Left ventricle myocardium inferior (tissue), 1 donor: ENCODE results near the gene CELF2. TPM values are rescaled to one million over a fixed set of nuclear protein-coding genes. Genes with fewer than 3 reads are reported as not detected.

ENCODE experiments used
- DNase-seq: peaks from one replicate; pipeline ENCODE4 v3.0.0-alpha.2; 2020
- H3K27ac ChIP-seq: fragments of 200-600 bp; replicated peaks from 2 replicates; pipeline ENCODE4 v1.8.0; 2021
- H3K27me3 ChIP-seq: fragments of 200-600 bp; 2 replicates; pipeline ENCODE4 v1.8.0; 2021; ENCODE audit warnings: low read depth
- H3K36me3 ChIP-seq: fragments of 200-600 bp; 2 replicates; pipeline ENCODE4 v1.8.0; 2021
- H3K4me1 ChIP-seq: fragments of 200-600 bp; 2 replicates; pipeline ENCODE4 v1.8.0; 2021
- H3K4me3 ChIP-seq: fragments of 200-600 bp; 2 replicates; pipeline ENCODE4 v1.8.0; 2021; ENCODE audit warnings: mild to moderate bottlenecking, moderate library complexity
- H3K9me3 ChIP-seq: fragments of 200-600 bp; replicated peaks from 2 replicates; pipeline ENCODE4 v1.8.0; 2021
- intact Hi-C: fragments of 100-400 bp; cut with micrococcal nuclease; formaldehyde crosslinking; loops from one replicate; pipeline ENCODE4 v1.11.0; 2022
- total RNA-seq: library from RNA; stranded (reverse); fragmentation: NEBNext Ultra II Directional; extraction: Animal tissue kit (Norgen Biotek cat#: 25700); gene quantifications from one replicate; pipeline ENCODE4 v1.2.1, GENCODE V29; 2021
- TF ChIP-seq, protein P1 (sequence below): fragments of 200-600 bp; IDR thresholded peaks from 2 replicates; pipeline ENCODE4 v1.8.0; 2021; ENCODE audit warnings: antibody characterized with exemption, mild to moderate bottlenecking, borderline replicate concordance
- donor health status: DM: no; HTN: yes; CAD: no; lungs with severe emphysema.

CELF2 gene
- total RNA-seq, 1 donor from 2014 or later, result 74.9 TPM

DNA sequence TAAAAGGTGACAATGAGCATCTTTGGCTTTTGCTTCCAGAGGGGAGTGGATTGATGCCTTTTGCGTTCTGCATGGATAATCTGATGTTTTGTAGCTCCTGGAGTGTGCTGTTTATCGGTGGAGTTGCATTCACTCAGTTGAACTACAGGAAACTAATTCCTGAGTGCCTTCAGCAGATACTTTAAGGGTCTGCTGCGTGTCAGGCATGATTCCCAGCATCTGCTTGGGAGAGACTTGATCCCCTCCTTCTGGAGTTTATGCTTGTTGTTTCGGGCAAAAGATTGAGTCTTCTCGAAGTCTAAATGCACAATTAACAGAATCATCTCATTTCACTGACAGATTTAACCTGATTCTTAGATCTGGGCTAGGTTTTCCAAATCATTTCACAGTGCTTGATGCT, 46.2 kb downstream of the CELF2 start:
- intact Hi-C loops, result no loop called here

DNA sequence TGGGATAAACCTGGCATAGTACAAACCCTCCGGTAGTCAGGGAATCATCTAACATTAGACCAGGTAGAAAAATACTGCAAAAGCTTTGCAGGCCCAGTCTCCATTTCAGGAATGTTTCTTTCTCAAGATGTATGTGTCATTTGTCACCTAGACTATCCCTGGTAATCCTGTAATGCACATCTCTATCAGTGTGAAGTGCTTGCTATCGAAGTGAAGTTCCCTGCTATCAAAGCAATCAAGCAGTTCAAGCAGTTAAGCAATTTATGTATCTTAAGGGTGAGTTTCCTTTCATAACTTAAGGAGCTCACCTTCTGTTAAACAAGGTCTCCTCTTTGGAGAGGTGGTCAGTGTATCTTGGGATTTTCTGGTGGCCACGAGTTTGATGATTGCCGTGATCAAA, 47.2 kb downstream of the CELF2 start:
- Histone ChIP-seq H3K4me3 (no peak overlapping the region), H3K27ac (no peak overlapping the region), H3K36me3 (no peaks in the 10 kb centered on the region), H3K27me3 (no peaks in the 10 kb centered on the region), H3K9me3 (no peaks in the 10 kb centered on the region), H3K4me1 (peaks cover 72% of the 10 kb centered on the region)
- TF ChIP-seq, protein P1, sequence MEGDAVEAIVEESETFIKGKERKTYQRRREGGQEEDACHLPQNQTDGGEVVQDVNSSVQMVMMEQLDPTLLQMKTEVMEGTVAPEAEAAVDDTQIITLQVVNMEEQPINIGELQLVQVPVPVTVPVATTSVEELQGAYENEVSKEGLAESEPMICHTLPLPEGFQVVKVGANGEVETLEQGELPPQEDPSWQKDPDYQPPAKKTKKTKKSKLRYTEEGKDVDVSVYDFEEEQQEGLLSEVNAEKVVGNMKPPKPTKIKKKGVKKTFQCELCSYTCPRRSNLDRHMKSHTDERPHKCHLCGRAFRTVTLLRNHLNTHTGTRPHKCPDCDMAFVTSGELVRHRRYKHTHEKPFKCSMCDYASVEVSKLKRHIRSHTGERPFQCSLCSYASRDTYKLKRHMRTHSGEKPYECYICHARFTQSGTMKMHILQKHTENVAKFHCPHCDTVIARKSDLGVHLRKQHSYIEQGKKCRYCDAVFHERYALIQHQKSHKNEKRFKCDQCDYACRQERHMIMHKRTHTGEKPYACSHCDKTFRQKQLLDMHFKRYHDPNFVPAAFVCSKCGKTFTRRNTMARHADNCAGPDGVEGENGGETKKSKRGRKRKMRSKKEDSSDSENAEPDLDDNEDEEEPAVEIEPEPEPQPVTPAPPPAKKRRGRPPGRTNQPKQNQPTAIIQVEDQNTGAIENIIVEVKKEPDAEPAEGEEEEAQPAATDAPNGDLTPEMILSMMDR, result no peak
- intact Hi-C loops, result no loop called here
- DNase-seq, result no peak

More for the DNA sequence above, 46.2 kb downstream of the CELF2 start:
- TF ChIP-seq, protein P1, result no peak
- H3K4me3 ChIP-seq, result no peak overlapping the region
- peaks cover 74% of the 10 kb centered on the region for H3K4me1 ChIP-seq
- H3K36me3 ChIP-seq, result no peaks in the 10 kb centered on the region
- DNase-seq, result no peak
- no peaks in the 10 kb centered on the region for H3K9me3 ChIP-seq
- H3K27me3 ChIP-seq, result no peaks in the 10 kb centered on the region
- H3K27ac ChIP-seq, result peak overlapping the region; percentile 10

DNA sequence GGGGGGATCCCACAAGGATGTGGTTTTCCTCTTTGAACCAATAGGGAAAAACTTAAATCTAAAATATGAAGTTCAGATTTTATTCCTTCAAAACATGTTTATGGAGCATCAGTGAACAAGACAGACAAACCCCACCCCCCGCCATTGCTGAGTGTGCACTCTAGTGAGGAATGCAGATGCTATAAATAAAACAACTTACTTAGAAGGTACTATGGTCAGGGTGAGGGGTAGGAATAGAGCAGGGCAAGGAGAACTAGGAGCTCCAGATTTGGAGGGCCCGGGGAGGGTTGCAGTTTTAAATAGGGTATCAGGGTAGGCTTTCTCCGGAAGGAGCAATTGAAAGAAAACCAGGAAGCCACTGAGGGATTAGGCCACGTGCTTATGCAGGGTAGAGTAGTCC, 47.9 kb downstream of the CELF2 start:
- intact Hi-C loops, result no loop called here
- H3K9me3 ChIP-seq, result no peaks in the 10 kb centered on the region
- DNase-seq, result no peak
- H3K27ac ChIP-seq, result peak overlapping the region; percentile 43
- no peak overlapping the region for H3K4me3 ChIP-seq
- TF ChIP-seq, protein P1, result no peak
- no peaks in the 10 kb centered on the region for H3K27me3 ChIP-seq
- peaks cover 71% of the 10 kb centered on the region for H3K4me1 ChIP-seq
- no peaks in the 10 kb centered on the region for H3K36me3 ChIP-seq

DNA sequence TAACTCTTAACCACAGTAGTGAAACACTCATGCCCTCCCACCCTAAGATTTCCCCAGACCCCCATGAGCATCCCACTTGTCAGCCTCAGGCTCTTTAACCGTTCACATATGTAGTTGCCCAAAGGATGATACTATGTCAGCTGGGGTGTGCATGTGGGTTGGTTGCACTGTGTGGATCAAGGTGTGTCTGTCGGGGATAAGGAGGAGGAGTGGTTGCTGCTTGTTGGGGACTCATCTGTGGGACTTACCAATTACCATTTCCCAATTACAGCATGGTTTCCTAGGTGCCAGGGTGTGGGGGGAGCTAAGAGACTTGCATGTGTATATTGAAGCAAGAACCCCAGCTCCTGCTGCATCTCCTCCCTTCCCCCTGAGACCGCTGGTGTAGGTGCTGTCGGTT, 48.8 kb downstream of the CELF2 start:
- Histone ChIP-seq H3K36me3 (no peaks in the 10 kb centered on the region), H3K4me1 (peaks cover 74% of the 10 kb centered on the region), H3K4me3 (no peak overlapping the region), H3K27ac (peak overlapping the region; percentile 43), H3K9me3 (no peaks in the 10 kb centered on the region), H3K27me3 (no peaks in the 10 kb centered on the region)
- no peak for DNase-seq
- intact Hi-C loops, result no loop called here
- TF ChIP-seq, protein P1, result no peak

DNA sequence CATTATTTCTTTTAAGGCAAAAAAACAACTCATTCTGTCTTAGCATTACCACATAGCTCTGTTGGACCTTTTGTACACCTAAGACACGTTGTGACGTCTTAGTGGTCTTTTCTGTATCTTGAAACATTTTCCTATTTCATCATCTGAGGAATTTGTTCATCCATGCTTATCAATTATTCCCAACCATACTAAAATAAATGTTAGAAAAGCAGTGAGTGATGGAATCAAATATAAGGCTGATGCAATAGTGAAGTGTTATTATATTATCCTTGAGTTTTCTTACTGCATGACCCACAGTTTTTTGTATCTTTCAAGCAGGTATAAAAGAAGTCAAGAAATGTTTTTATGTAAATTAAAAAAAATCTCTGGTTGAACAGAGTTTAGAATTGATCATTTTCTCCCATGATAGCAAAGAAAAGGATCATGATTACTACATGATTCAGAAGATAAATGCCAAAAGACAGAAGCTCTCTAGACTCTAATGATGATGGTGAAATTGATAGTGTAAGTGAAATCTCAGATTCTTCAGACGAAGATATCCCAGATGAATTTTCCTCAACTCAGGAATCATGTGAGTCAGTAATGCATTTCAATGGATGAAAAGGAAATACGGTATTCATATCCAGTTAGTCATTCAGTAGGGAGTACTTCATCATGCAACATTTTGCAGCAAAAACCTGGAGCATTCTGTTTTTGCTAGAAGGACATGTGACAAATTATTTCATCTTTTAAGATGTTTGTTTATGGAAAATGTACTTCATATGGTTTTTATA, 51.4 kb downstream of the CELF2 start:
- H3K4me1 ChIP-seq, result peaks cover 84% of the 10 kb centered on the region
- no peak overlapping the region for H3K27ac ChIP-seq
- H3K27me3 ChIP-seq, result no peaks in the 10 kb centered on the region
- H3K36me3 ChIP-seq, result no peaks in the 10 kb centered on the region
- no peaks in the 10 kb centered on the region for H3K9me3 ChIP-seq
- intact Hi-C loops, result no loop called here
- H3K4me3 ChIP-seq, result no peak overlapping the region
- DNase-seq, result no peak
- TF ChIP-seq, protein P1, result no peak
